DND-41 (cell line): Measurements from ENCODE around the gene ZDHHC12.
"Not testable (repeated sequence)": the region's sequence is repeated elsewhere in the genome, so short reads cannot be mapped to it uniquely, and the experiment has no call there.

ENCODE experiments used
- ATAC-seq: fragments of 200-7000 bp; cut with Tn5 transposase; 3 replicates; pipeline ENCODE4 v1.9.1; 2021; ENCODE audit warnings: low read depth; ENCODE audit not compliant: insufficient read depth
- DNase-seq: peaks from one replicate; pipeline ENCODE4 v3.0.0-alpha.2; 2020
- H2AFZ ChIP-seq: 2 replicates; pipeline ENCODE4 v1.6.0; 2012; ENCODE audit warnings: low read depth, low read length
- H3K27ac ChIP-seq: 2 replicates; pipeline ENCODE4 v1.5.1; 2012; ENCODE audit warnings: low read length, inconsistent platforms
- H3K27me3 ChIP-seq: fragments of 200-600 bp; sonication (generic); 2 replicates; pipeline ENCODE4 v1.6.0; 2012; ENCODE audit warnings: low read length, mild to moderate bottlenecking, inconsistent platforms; ENCODE audit not compliant: insufficient read depth, poor library complexity
- H3K36me3 ChIP-seq: 2 replicates; pipeline ENCODE4 v1.5.1; 2012; ENCODE audit warnings: low read length, inconsistent platforms; ENCODE audit not compliant: insufficient read depth
- H3K4me1 ChIP-seq: 2 replicates; pipeline ENCODE4 v1.5.1; 2012; ENCODE audit warnings: mild to moderate bottlenecking, low read length; ENCODE audit not compliant: insufficient read depth
- H3K4me2 ChIP-seq: 2 replicates; pipeline ENCODE4 v1.6.0; 2012; ENCODE audit warnings: mild to moderate bottlenecking, moderate library complexity, low read length, inconsistent platforms; ENCODE audit not compliant: insufficient read depth
- H3K4me3 ChIP-seq, 2 experiments: fragments of 200-600 bp in 1 of 2; shearing (Covaris generic) in 1 of 2; 2 replicates each; pipeline ENCODE4 v1.5.1; 2012 to 2016; ENCODE audit warnings: inconsistent platforms in 2 of 2, low read length in 2 of 2, mild to moderate bottlenecking in 2 of 2, low read depth in 1 of 2, moderate library complexity in 1 of 2
- H3K79me2 ChIP-seq: 2 replicates; pipeline ENCODE4 v1.6.0; 2012; ENCODE audit warnings: low read length, inconsistent platforms; ENCODE audit not compliant: insufficient read depth
- H3K9ac ChIP-seq: 2 replicates; pipeline ENCODE4 v1.6.0; 2012; ENCODE audit warnings: low read depth, mild to moderate bottlenecking, inconsistent platforms, low read length, moderate library complexity
- H3K9me3 ChIP-seq: 2 replicates; pipeline ENCODE4 v1.5.1; 2012; ENCODE audit warnings: low read length, moderate library complexity, mild to moderate bottlenecking, inconsistent platforms; ENCODE audit not compliant: insufficient read depth, severe bottlenecking
- H4K20me1 ChIP-seq: 2 replicates; pipeline ENCODE4 v1.6.0; 2012; ENCODE audit warnings: low read length; ENCODE audit not compliant: insufficient read depth
- EZH2 ChIP-seq: IDR thresholded peaks from 3 replicates; pipeline ENCODE4 v1.6.1; 2012; ENCODE audit warnings: borderline replicate concordance, low read depth, mild to moderate bottlenecking, moderate library complexity, low read length, inconsistent platforms; ENCODE audit not compliant: severe bottlenecking
- TF ChIP-seq, protein P1 (sequence below): IDR thresholded peaks from 2 replicates; pipeline ENCODE4 v1.5.1; 2012; ENCODE audit warnings: borderline replicate concordance, low read length, moderate library complexity, mild to moderate bottlenecking; ENCODE audit not compliant: poor library complexity, severe bottlenecking; ENCODE audit errors: extremely low read depth

ZDHHC12 gene

DNA sequence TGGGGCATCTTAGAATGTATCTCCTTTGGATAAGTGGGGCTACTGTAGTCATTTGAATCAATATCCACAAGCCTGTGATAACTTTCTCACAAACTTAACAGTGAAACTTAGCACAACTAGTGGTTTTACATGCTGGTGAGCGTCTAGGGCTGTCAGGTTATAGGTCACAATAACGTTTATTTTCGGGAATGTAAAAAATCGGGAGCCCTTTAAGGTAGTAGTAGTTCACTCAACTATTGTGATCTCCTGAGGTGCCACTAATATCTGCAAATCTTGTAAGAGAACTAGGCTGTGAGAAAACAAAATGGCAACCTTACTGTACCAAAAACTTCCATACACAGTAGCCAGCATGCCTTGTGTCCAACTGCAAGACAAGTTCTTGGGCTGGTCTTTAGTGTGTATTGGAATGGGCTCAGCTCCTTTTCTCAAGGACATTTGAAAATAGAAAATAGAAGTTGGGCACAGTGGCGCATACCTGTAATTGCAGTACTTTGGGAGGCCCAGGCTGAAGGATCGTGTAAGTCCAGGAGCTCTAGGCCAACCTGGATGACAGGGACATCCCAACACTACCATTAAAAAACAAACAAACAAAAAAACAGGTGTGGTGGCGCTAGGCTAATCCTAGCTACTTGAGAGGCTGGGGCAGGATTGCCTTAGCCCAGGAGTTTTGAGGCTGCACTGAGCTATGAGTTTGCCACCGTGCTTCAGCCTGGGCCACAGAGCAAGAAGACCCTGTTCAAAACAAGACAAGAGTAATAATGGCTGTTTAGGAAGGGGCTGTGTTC lies 26.8 kb downstream of the ZDHHC12 start:
- peaks cover 39% of the 10 kb centered on the region for H3K36me3 ChIP-seq
- TF ChIP-seq, protein P1, sequence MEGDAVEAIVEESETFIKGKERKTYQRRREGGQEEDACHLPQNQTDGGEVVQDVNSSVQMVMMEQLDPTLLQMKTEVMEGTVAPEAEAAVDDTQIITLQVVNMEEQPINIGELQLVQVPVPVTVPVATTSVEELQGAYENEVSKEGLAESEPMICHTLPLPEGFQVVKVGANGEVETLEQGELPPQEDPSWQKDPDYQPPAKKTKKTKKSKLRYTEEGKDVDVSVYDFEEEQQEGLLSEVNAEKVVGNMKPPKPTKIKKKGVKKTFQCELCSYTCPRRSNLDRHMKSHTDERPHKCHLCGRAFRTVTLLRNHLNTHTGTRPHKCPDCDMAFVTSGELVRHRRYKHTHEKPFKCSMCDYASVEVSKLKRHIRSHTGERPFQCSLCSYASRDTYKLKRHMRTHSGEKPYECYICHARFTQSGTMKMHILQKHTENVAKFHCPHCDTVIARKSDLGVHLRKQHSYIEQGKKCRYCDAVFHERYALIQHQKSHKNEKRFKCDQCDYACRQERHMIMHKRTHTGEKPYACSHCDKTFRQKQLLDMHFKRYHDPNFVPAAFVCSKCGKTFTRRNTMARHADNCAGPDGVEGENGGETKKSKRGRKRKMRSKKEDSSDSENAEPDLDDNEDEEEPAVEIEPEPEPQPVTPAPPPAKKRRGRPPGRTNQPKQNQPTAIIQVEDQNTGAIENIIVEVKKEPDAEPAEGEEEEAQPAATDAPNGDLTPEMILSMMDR, result no peak
- no peak for TF ChIP-seq EZH2

GRCh38 chr9:128694344-128694743 lies 29.6 kb downstream of the ZDHHC12 start:
- H2AFZ ChIP-seq, result no peak overlapping the region
- H3K4me3 ChIP-seq, result no peak overlapping the region
- TF ChIP-seq, protein P1, result no peak
- no peak for TF ChIP-seq EZH2
- peaks cover 37% of the 10 kb centered on the region for H3K79me2 ChIP-seq
- no peak overlapping the region for H3K4me2 ChIP-seq
- peaks cover 35% of the 10 kb centered on the region for H4K20me1 ChIP-seq
- H3K27ac ChIP-seq, result no peak overlapping the region
- H3K9me3 ChIP-seq, result no peaks in the 10 kb centered on the region
- no peak overlapping the region for H3K9ac ChIP-seq
- ATAC-seq (no peak), DNase-seq (no peak)
- no peaks in the 10 kb centered on the region for H3K27me3 ChIP-seq
- H3K4me1 ChIP-seq, result peaks cover 23% of the 10 kb centered on the region
- peaks cover 61% of the 10 kb centered on the region for H3K36me3 ChIP-seq

More for the DNA sequence above, 26.8 kb downstream of the ZDHHC12 start:
- no peak overlapping the region for H3K27ac ChIP-seq
- H3K9ac ChIP-seq, result no peak overlapping the region
- peaks cover 15% of the 10 kb centered on the region for H3K4me1 ChIP-seq
- no peaks in the 10 kb centered on the region for H3K9me3 ChIP-seq
- peak; percentile 39 for ATAC-seq
- H3K4me2 ChIP-seq, result no peak overlapping the region
- H3K4me3 ChIP-seq, result no peak overlapping the region
- peaks cover 13% of the 10 kb centered on the region for H3K79me2 ChIP-seq
- H3K27me3 ChIP-seq, result no peaks in the 10 kb centered on the region
- DNase-seq, result no peak
- H4K20me1 ChIP-seq, result peaks cover 17% of the 10 kb centered on the region; the same call in 1 of the 2 replicates
- H2AFZ ChIP-seq, result no peak overlapping the region

GRCh38 chr9:128693738-128694137 lies 30.2 kb downstream of the ZDHHC12 start:
- peaks cover 35% of the 10 kb centered on the region for H4K20me1 ChIP-seq
- peaks cover 61% of the 10 kb centered on the region for H3K36me3 ChIP-seq
- H3K4me3 ChIP-seq, H3K27ac ChIP-seq, ATAC-seq, H3K4me2 ChIP-seq, H3K9ac ChIP-seq, H2AFZ ChIP-seq, H3K9me3 ChIP-seq, H3K27me3 ChIP-seq, DNase-seq: not testable (repeated sequence)
- peaks cover 39% of the 10 kb centered on the region for H3K79me2 ChIP-seq
- H3K4me1 ChIP-seq, result peaks cover 23% of the 10 kb centered on the region

- Histone ChIP-seq H4K20me1 (peaks cover 31% of the 10 kb centered on the region), H3K9ac (peak overlapping the region; percentile 84), H3K27ac (peak overlapping the region; percentile 86), H3K4me1 (peaks cover 46% of the 10 kb centered on the region), H3K79me2 (peaks cover 46% of the 10 kb centered on the region), H3K4me3 (peak overlapping the region; percentile 79 to 88; a peak in 3 of 4 replicates), H2AFZ (no peak overlapping the region), H3K36me3 (peaks cover 50% of the 10 kb centered on the region), H3K4me2 (peak overlapping the region; percentile 64), H3K9me3 (no peaks in the 10 kb centered on the region), H3K27me3 (no peaks in the 10 kb centered on the region)
- no peak for DNase-seq
- TF ChIP-seq EZH2, result no peak
- TF ChIP-seq, protein P1, result no peak
- ATAC-seq, result no peak
Observed at GRCh38 chr9:128690684-128691034, 33.3 kb downstream of the ZDHHC12 start.
